Metanephros (tissue), 1 donor: ENCODE data around the gene OR6P1. TPM values are rescaled to one million over a fixed set of nuclear protein-coding genes. Genes with fewer than 3 reads are reported as not detected.

Source experiments
- total RNA-seq: library from RNA; depleted of rRNA; stranded (reverse); fragments of >200 nt; gene quantifications from one replicate; pipeline ENCODE4 v1.2.3, GENCODE V29; 2014

OR6P1 gene
- total RNA-seq: not detected

DNA sequence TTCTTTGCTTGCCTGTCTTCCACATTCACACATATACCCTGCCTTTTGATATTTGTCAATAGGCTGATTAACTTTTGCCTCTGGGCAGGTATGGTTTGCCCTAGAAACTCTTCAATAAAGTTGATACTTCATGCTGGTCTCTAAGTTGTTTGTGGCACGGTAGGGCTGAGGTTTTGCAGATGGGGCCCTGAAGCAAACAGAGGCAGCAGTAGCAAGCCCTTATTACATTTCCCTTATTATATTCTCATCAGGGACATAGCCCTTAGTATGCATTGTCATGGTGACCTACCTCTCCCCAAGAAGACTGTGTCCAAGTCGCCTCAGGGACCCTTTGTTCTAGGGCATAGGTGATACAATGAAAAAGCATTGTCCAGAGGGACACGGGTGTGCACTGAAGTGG, at the start of gene OR6P1:
Gene OR6P1, minus strand, starts transcription at position 101 of the 400 bp plus-strand sequence. CDS start 6,976 bp downstream, outside the sequence.

GRCh38 chr1:158604968-158605367, 34.6 kb upstream of the OR6P1 start, which contains the start of gene OR10Z1:
OR10Z1 (plus strand) TSS chr1:158605268; CDS start chr1:158606439, 1,171 bp downstream.

DNA sequence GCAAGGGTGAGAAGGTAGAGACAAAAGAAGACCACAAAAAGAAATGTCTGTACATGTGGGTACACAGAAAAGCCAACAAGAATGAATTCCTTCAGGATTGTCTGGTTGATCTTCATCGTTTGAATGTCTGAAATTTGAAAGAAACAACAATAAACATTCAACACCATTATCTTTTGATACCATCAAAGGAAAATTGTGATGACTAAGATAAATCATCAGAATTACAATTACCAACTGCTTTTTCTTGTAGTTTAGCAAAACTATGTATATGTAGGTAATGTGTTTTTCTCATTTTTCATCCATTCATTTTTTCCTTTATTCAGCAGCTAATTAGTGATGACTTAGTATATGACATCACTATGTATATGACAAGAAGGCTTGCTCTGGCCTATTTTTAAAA, 9.4 kb upstream of the OR6P1 start, which contains the start of gene OR10X1:
Gene OR10X1, minus strand, starts transcription at position 167 of the 400 bp plus-strand sequence. Its CDS starts 0 bp downstream, at position 167.

DNA sequence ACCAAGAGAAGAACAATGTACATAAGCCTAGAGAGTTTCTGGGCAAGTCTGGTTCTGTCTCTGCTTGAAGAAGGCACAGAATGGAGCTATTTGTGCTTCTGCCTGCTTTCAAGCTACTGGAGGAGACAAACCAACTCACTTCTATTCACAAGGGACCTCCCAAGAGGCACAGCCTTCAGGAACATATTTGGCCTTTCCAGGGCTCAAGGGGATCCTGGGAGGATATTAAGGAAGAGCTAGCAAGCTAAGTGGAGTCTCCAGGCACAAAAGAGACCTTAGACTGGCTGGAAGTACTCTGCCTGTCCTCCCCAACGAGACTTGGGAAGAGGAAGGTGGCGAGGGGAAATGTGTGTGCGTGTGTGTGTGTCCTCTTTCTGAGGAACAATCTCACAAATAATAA, 16.0 kb downstream of the OR6P1 start, which contains the start of gene OR6Y1:
Gene OR6Y1, minus strand, starts transcription at position 54 of the 400 bp plus-strand sequence. CDS start 6,300 bp downstream, outside the sequence.

Other genes with a start within 250 kb of the OR6P1 start
- not detected for gene CD1B, start 239.0 kb downstream of the OR6P1 start, total RNA-seq
- gene CD1E, start 216.7 kb downstream of the OR6P1 start, total RNA-seq: 0.82 TPM
- gene OR10T2, start 171.1 kb downstream of the OR6P1 start, total RNA-seq: not detected
- gene OR10K2, start 144.3 kb downstream of the OR6P1 start, total RNA-seq: not detected
- gene OR10K1, start 108.7 kb downstream of the OR6P1 start, total RNA-seq: not detected
- gene OR10R2, start 98.4 kb downstream of the OR6P1 start, total RNA-seq: not detected
- not detected for gene OR6Y1, start 16.2 kb downstream of the OR6P1 start, total RNA-seq
- gene OR10X1, start 9.3 kb upstream of the OR6P1 start, total RNA-seq: not detected
- not detected for gene OR10Z1, start 34.7 kb upstream of the OR6P1 start, total RNA-seq
- 22.7 TPM for gene SPTA1, start 116.1 kb upstream of the OR6P1 start, total RNA-seq
- gene OR6K2, start 130.1 kb upstream of the OR6P1 start, total RNA-seq: not detected
- gene OR6K3, start 150.1 kb upstream of the OR6P1 start, total RNA-seq: not detected
- not detected for gene OR6K6, start 184.1 kb upstream of the OR6P1 start, total RNA-seq
- not detected for gene OR6N1, start 201.6 kb upstream of the OR6P1 start, total RNA-seq
- gene OR6N2, start 210.6 kb upstream of the OR6P1 start, total RNA-seq: not detected